Activated B cell treated with CpG ODN at 0.5 μM for 24 hours (primary cell): ENCODE data around the gene PRR22. TPM values are rescaled to one million over a fixed set of nuclear protein-coding genes. Genes with fewer than 3 reads are reported as not detected.

Experiments
- ATAC-seq: fragments of 200-7000 bp; cut with Tn5 transposase; one replicate; pipeline ENCODE4 v1.10.0; 2021; ENCODE audit warnings: low read depth, mild to moderate bottlenecking, moderate library complexity
- CTCF ChIA-PET: fragments of 350-600 bp; sonication (Branson Sonifier 250); formaldehyde crosslinking; loops from one replicate; lab custom pipeline; 2021; ENCODE audit warnings: antibody characterized with exemption; lab: Charles Lee
- POLR2A ChIA-PET: fragments of 350-600 bp; sonication (Branson Sonifier 250); formaldehyde crosslinking; loops from one replicate; lab custom pipeline; 2021; ENCODE audit warnings: antibody characterized with exemption; lab: Charles Lee
- DNase-seq: peaks from one replicate; pipeline ENCODE4 v3.0.0; 2022
- H3K27ac Mint-ChIP-seq: one replicate; pipeline ENCODE4 v1.8.0; 2020; ENCODE audit warnings: mixed read lengths
- H3K27me3 Mint-ChIP-seq: one replicate; pipeline ENCODE4 v1.8.0; 2021; ENCODE audit warnings: mixed read lengths
- H3K36me3 Mint-ChIP-seq: one replicate; pipeline ENCODE4 v1.8.0; 2021; ENCODE audit warnings: low read depth, mixed read lengths
- H3K4me1 Mint-ChIP-seq: one replicate; pipeline ENCODE4 v1.8.0; 2021; ENCODE audit warnings: mixed read lengths
- H3K4me3 Mint-ChIP-seq: one replicate; pipeline ENCODE4 v1.8.0; 2020; ENCODE audit warnings: mild to moderate bottlenecking, mixed read lengths
- H3K9me3 Mint-ChIP-seq: one replicate; pipeline ENCODE4 v1.8.0; 2020; ENCODE audit warnings: mixed read lengths
- CTCF ChIP-seq: fragments of 200-600 bp; IDR thresholded peaks from one replicate; pipeline ENCODE4 v1.8.0; 2022; ENCODE audit warnings: antibody characterized with exemption, mild to moderate bottlenecking
- intact Hi-C: fragments of 100-400 bp; cut with micrococcal nuclease; formaldehyde crosslinking; loops from one replicate; pipeline ENCODE4 v1.15.1; 2024
- total RNA-seq: library from RNA; stranded (reverse); gene quantifications from 2 replicates; pipeline ENCODE4 v1.2.3, GENCODE V29; 2022

The PRR22 gene
- total RNA-seq, 1 donor from 2014 or later: 9.8 TPM

DNA sequence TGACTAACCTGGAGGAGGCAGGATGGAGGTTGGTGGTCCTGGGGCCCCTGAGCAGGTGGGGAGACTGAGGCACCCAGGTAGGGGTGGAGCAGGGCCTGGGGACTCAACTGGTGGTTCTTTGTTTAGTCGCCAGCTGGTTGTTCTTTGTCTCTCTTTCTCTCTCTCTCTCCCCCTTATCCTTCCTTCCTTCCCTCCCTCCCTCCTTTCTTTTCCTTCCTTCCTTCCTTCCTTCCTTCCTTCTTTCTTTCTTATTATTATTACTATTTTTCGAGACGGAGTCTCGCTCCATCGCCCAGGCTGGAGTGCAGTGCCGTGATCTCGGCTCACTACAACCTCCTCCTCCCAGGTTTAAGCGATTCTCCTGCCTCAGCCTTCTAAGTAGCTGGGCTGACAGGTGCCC is 13.7 kb upstream of the PRR22 start:
- no peaks in the 10 kb centered on the region for H3K36me3 Mint-ChIP-seq
- H3K4me1 Mint-ChIP-seq: peaks cover 9% of the 10 kb centered on the region
- DNase-seq (no peak), ATAC-seq (no peak)
- no peak for TF ChIP-seq CTCF
- H3K9me3 Mint-ChIP-seq: no peaks in the 10 kb centered on the region
- intact Hi-C loops: no loop called here
- ChIA-PET POLR2A (no interaction called here), CTCF (interaction anchor here (0.6 kb wide), 1 partner anchor 1017 kb away, joined by 3 read pairs; no protein-coding TSS in a partner anchor)
- no peak overlapping the region for H3K27ac Mint-ChIP-seq
- H3K27me3 Mint-ChIP-seq: peaks cover 25% of the 10 kb centered on the region
- H3K4me3 Mint-ChIP-seq: no peak overlapping the region

- Mint-ChIP-seq H3K27ac (no peak overlapping the region), H3K4me3 (no peak overlapping the region), H3K36me3 (peaks cover 7% of the 10 kb centered on the region), H3K4me1 (peaks cover 8% of the 10 kb centered on the region), H3K27me3 (peaks cover 12% of the 10 kb centered on the region), H3K9me3 (no peaks in the 10 kb centered on the region)
- ATAC-seq: no peak
- ChIA-PET CTCF (interaction anchor here (1.2 kb wide), 1 partner anchor 9 kb away, joined by 3 read pairs; no protein-coding TSS in a partner anchor), POLR2A (no interaction called here)
- intact Hi-C loops: no loop called here
- no peak for DNase-seq
- no peak for TF ChIP-seq CTCF
Measured at GRCh38 chr19:5795382-5795919, 10.9 kb upstream of the PRR22 start.

DNA sequence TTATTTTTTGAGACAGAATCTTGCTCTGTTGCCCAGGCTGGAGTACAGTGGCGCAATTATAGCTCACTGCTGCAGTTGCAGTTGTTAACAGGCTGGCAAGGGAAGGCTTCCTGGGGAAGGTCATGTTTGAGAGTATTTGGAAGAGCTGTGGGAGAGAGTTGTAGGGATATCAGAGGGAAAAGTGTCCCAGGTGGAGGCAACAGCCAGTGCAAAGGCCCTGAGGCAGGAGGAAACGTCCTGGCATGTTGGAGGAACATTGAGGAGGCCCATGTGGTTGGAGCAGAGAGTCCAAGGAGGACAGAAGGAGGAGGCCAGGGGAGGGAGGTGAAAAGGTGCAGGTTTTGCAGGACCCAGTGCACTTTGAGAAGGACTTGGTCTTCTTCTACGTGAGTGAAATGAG is 8.6 kb upstream of the PRR22 start:
- Mint-ChIP-seq H3K4me3 (no peak overlapping the region), H3K9me3 (no peaks in the 10 kb centered on the region), H3K4me1 (peaks cover 15% of the 10 kb centered on the region), H3K27ac (no peak overlapping the region), H3K27me3 (peaks cover 6% of the 10 kb centered on the region), H3K36me3 (peaks cover 25% of the 10 kb centered on the region)
- DNase-seq (no peak), ATAC-seq (no peak)
- ChIA-PET CTCF (interaction anchor here (3.0 kb wide), 1 partner anchor 11 kb away, joined by 12 read pairs; no protein-coding TSS in a partner anchor), POLR2A (no interaction called here)
- intact Hi-C loops: loop anchor here (5.0 kb wide), 4 partner anchors 171 to 1321 kb away; partner anchors contain the start of genes FEM1A, GPR108, HDGFL2 and SAFB
- TF ChIP-seq CTCF: no peak

GRCh38 chr19:5792224-5792623 is 7.7 kb upstream of the PRR22 start:
- POLR2A ChIA-PET: interaction anchor here (2.4 to 2.9 kb wide), 2 partner anchors 36 to 72 kb away, joined by 15 read pairs; partner anchors contain the start of genes CATSPERD and LONP1
- Mint-ChIP-seq H3K27me3 (peaks cover 6% of the 10 kb centered on the region), H3K4me3 (no peak overlapping the region), H3K36me3 (peaks cover 32% of the 10 kb centered on the region), H3K9me3 (no peaks in the 10 kb centered on the region), H3K4me1 (peaks cover 15% of the 10 kb centered on the region), H3K27ac (no peak overlapping the region)
- CTCF ChIA-PET: interaction anchor here (3.0 kb wide), 1 partner anchor 12 kb away, joined by 12 read pairs; no protein-coding TSS in a partner anchor
- no peak for ATAC-seq
- no peak for DNase-seq
- no peak for TF ChIP-seq CTCF
- intact Hi-C loops: loop anchor here (5.0 kb wide), 4 partner anchors 170 to 1320 kb away; partner anchors contain the start of genes FEM1A, GPR108, HDGFL2 and SAFB
